GM12874 (cell line): ENCODE results near the gene SELENOS.

ENCODE experiments used
- TF ChIP-seq, protein P1 (sequence below): IDR thresholded peaks from 2 replicates; pipeline ENCODE4 v1.5.1; 2011; ENCODE audit warnings: low read depth, mild to moderate bottlenecking, control low read depth, low read length, moderate library complexity; ENCODE audit not compliant: insufficient read depth

SELENOS gene

GRCh38 chr15:101269479-101270223 is 7.6 kb downstream of the SELENOS start:
- TF ChIP-seq, protein P1, sequence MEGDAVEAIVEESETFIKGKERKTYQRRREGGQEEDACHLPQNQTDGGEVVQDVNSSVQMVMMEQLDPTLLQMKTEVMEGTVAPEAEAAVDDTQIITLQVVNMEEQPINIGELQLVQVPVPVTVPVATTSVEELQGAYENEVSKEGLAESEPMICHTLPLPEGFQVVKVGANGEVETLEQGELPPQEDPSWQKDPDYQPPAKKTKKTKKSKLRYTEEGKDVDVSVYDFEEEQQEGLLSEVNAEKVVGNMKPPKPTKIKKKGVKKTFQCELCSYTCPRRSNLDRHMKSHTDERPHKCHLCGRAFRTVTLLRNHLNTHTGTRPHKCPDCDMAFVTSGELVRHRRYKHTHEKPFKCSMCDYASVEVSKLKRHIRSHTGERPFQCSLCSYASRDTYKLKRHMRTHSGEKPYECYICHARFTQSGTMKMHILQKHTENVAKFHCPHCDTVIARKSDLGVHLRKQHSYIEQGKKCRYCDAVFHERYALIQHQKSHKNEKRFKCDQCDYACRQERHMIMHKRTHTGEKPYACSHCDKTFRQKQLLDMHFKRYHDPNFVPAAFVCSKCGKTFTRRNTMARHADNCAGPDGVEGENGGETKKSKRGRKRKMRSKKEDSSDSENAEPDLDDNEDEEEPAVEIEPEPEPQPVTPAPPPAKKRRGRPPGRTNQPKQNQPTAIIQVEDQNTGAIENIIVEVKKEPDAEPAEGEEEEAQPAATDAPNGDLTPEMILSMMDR, result peak; percentile 52

DNA sequence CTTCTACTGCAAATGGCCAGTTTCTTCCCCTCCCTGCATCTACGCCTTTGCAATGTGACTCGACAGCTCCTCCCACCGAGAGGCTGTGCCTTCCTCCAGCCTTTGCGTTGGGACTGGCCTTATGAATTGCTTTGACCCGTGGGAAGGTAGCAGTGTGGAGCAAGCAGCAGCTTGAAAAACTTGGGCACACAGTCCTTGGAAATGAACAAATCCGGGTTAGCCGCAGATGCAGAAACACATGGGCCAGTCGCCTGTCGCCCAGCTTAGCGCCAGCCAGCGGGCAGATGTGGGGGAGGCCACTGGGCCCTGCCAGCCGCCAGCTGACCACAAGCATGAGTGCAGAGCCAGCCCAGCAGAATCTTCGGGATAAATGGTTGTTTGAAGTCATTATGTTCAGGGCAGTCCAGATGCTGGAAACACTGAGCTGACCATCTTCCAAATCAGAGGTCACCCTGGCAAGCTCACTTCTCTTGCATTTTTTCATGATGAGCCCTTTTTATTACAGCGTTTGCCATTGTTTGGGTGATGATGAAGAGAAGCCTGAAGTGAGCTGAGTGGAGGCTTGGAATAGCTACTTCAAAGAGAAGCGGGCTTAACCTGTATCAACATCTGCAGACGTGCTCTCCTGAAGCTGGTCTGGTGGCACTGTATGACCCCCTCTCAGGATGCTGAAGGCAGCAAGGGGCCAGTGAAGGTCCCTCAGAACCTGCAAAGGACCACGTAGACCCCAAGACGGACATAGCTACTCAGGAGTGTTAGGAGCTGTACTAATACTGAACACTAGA is 9.8 kb downstream of the SELENOS start:
- TF ChIP-seq, protein P1, result no peak

DNA sequence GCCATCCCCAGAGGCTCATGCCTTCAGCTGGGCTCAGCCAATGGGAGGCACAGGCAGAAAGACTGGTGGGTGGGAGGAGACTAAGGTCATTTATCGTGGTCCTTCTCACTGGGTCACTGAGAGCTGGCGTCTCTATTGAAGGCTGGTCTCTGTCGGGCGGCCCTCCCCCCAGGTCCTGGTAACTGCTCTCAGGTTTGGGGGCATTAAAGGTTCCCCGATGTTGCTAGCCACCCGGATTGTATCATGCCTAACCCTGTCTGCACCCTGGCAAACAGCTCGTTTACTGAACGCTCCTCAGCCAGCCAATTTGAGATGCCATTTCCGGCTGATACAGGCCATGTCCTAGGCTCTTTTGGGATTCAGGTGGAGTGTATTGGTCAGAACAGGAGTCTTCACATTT is 10.5 kb downstream of the SELENOS start:
- TF ChIP-seq, protein P1, result no peak

DNA sequence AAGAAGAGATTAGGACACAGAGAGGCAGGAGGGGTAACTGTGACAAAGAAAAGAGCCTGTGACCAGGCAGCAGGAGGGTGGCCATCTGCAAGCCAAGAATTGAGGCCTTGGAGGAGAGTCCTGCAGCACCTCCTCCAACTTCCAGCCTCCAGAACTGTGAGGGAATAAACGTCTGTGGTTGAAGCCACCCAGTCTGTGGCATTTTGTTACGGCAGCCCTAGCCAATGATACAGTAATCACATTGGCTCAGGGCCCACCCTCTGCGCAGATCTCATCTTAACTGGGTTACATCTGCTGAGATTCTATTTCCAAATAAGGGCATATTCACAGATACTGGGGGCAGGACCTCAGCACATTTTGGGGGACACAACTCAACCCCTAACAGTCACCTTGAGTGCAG is 11.3 kb downstream of the SELENOS start:
- TF ChIP-seq, protein P1, result no peak

- TF ChIP-seq, protein P1, result no peak
These were observed 12.2 kb downstream of the SELENOS start for GRCh38 chr15:101264911-101265641.

- TF ChIP-seq, protein P1, result no peak
These were observed 13.3 kb downstream of the SELENOS start for GRCh38 chr15:101264011-101264410.

DNA sequence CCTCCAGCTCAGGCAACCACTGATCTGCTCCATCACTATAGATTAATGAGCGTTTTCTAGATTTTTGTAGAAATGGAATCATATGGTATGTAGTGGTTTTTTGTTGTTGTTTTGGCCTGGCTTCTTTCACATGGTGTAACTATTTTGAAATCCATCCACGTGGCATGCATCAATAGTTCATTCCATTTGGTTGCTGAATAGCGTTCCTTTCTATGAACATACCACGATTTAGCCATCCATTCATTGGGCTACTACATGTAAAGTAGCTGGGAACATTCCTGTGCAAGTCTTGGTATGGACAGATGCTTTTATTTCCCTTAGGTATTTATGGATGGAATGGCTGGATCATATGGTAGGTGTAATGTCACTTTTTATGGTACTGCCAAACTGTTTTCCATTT is 14.7 kb downstream of the SELENOS start:
- TF ChIP-seq, protein P1, result no peak
